ENCODE data around the gene NAV1.
"Not testable (repeated sequence)": the region's sequence is repeated elsewhere in the genome, so short reads cannot be mapped to it uniquely, and the experiment has no call there.

The NAV1 gene

GRCh38 chr1:201570181-201570885, 31.4 kb downstream of the NAV1 start:
- intact Hi-C loops (cut with DNase I) = no loop called here

GRCh38 chr1:201570886-201571624, 32.1 kb downstream of the NAV1 start:
- intact Hi-C loops (cut with DNase I) = no loop called here
- peak in 2 of 42 donors; percentile 18 to 45 for DNase-seq

More at GRCh38 chr1:201570181-201570885, 31.4 kb downstream of the NAV1 start:
- DNase-seq = peak in 1 of 42 donors; percentile 37

- no peak for DNase-seq
- intact Hi-C loops (cut with DNase I) = no loop called here
These were observed 34.1 kb downstream of the NAV1 start for GRCh38 chr1:201573030-201573429.

GRCh38 chr1:201573923-201574322, 35.0 kb downstream of the NAV1 start:
- intact Hi-C loops (cut with DNase I) = no loop called here
- DNase-seq = no peak

GRCh38 chr1:201575912-201576311, 37.0 kb downstream of the NAV1 start:
- DNase-seq = no peak
- intact Hi-C loops (cut with DNase I) = no loop called here

- DNase-seq = no peak
- intact Hi-C loops (cut with DNase I) = no loop called here
These were observed 38.0 kb downstream of the NAV1 start for GRCh38 chr1:201576914-201577313.

- no peak for DNase-seq
- intact Hi-C loops (cut with DNase I) = no loop called here
These were observed 39.3 kb downstream of the NAV1 start for GRCh38 chr1:201578008-201578888.

GRCh38 chr1:201581371-201581770, 42.4 kb downstream of the NAV1 start:
- intact Hi-C loops (cut with DNase I); DNase-seq: not testable (repeated sequence)

- intact Hi-C loops (cut with DNase I) = no loop called here
- peak in 8 of 42 donors; percentile 21 to 70 (median 39) for DNase-seq
These were observed 43.9 kb downstream of the NAV1 start for GRCh38 chr1:201582705-201583442.

- no peak for DNase-seq
- intact Hi-C loops (cut with DNase I) = no loop called here
These were observed 44.7 kb downstream of the NAV1 start for GRCh38 chr1:201583663-201584062.

- DNase-seq = peak in 6 of 42 donors; percentile 21 to 67 (median 50)
- intact Hi-C loops (cut with DNase I) = no loop called here
These were observed 45.7 kb downstream of the NAV1 start for GRCh38 chr1:201584471-201585092.

- intact Hi-C loops (cut with DNase I) = no loop called here
- no peak for DNase-seq
These were observed 46.2 kb downstream of the NAV1 start for GRCh38 chr1:201585093-201585483.

- no peak for DNase-seq
- intact Hi-C loops (cut with DNase I) = no loop called here
These were observed 47.0 kb downstream of the NAV1 start for GRCh38 chr1:201585901-201586300.

- DNase-seq = peak in 1 of 42 donors; percentile 8
These were observed 47.9 kb downstream of the NAV1 start for GRCh38 chr1:201586806-201587205.

GRCh38 chr1:201587729-201588128, 48.8 kb downstream of the NAV1 start:
- DNase-seq = no peak
- intact Hi-C loops (cut with DNase I) = no loop called here

More at GRCh38 chr1:201586806-201587205, 47.9 kb downstream of the NAV1 start:
- intact Hi-C loops (cut with DNase I) = no loop called here

Measured in head of caudate nucleus (tissue), 42 donors.